Measurements from ENCODE around the gene BSPRY. TPM values are rescaled to one million over a fixed set of nuclear protein-coding genes. Genes with fewer than 3 reads are reported as not detected.

The BSPRY gene
- total and polyA plus RNA-seq, 2 of the 13 experiments (the other 11 are each of a cell fraction or from before 2014, with no cell fraction given): 0.09 to 0.26 TPM

GRCh38 chr9:113376634-113377567, 27.6 kb downstream of the BSPRY start, which contains the start of gene HDHD3 (continued):
- no peak for TF ChIP-seq PAX8 (CRISPR knock-in tag; IDR thresholded peaks at IDR 0.05; ENCODE audit: borderline replicate concordance)
- TF ChIP-seq NR2C2 (CRISPR knock-in tag; IDR thresholded peaks at IDR 0.05; ENCODE audit: borderline replicate concordance): peak; percentile 47
- TF ChIP-seq CREM (IDR thresholded peaks at IDR 0.05): no peak
- TF ChIP-seq CREM (CRISPR knock-in tag; IDR thresholded peaks at IDR 0.05): no peak
- no peak for TF ChIP-seq ZNF253 (CRISPR knock-in tag; IDR thresholded peaks at IDR 0.05; ENCODE audit: borderline replicate concordance)
- no peak for TF ChIP-seq ZNF710 (CRISPR knock-in tag; IDR thresholded peaks at IDR 0.05; ENCODE audit: borderline replicate concordance)
- no peak for TF ChIP-seq XBP1 (CRISPR knock-in tag; IDR thresholded peaks at IDR 0.05)
- TF ChIP-seq ZNF615 (CRISPR knock-in tag; IDR thresholded peaks at IDR 0.05; ENCODE audit: borderline replicate concordance): no peak
- no peak for TF ChIP-seq ZNF570 (CRISPR knock-in tag; IDR thresholded peaks at IDR 0.05; ENCODE audit: borderline replicate concordance)
- no peak for TF ChIP-seq FOXM1 (CRISPR knock-in tag; IDR thresholded peaks at IDR 0.05)
- no peak; the same call in 1 of the 2 replicates for TF ChIP-seq ZNF510 (CRISPR knock-in tag; IDR thresholded peaks at IDR 0.05; ENCODE audit: low read depth)
- TF ChIP-seq ZSCAN21 (CRISPR knock-in tag; IDR thresholded peaks at IDR 0.05; ENCODE audit: borderline replicate concordance): peak; percentile 71; the same call in 1 of the 2 replicates
- 0 out of 2 replicates have a peak, but pooled peaks have one; percentile 18 for TF ChIP-seq ZNF503 (CRISPR knock-in tag; IDR thresholded peaks at IDR 0.05)
- TF ChIP-seq TEF (CRISPR knock-in tag; IDR thresholded peaks at IDR 0.05): no peak
- peak; percentile 80; the same call in 1 of the 2 replicates for TF ChIP-seq ZNF235 (CRISPR knock-in tag; IDR thresholded peaks at IDR 0.05; ENCODE audit: borderline replicate concordance)
- no peak for TF ChIP-seq HOXA7 (CRISPR knock-in tag; IDR thresholded peaks at IDR 0.05)
- peak; percentile 9 for TF ChIP-seq YY1 (IDR thresholded peaks at IDR 0.05; ENCODE audit: insufficient read depth, insufficient replicate concordance, low read depth, low read length)
- no peak for TF ChIP-seq ZNF10 (CRISPR knock-in tag; IDR thresholded peaks at IDR 0.05; ENCODE audit: borderline replicate concordance, low read depth)
- TF ChIP-seq ZNF564 (CRISPR knock-in tag; IDR thresholded peaks at IDR 0.05): no peak
- no peak for TF ChIP-seq CREB1 (IDR thresholded peaks at IDR 0.05)
- no peak for TF ChIP-seq CREB1 (CRISPR knock-in tag; IDR thresholded peaks at IDR 0.05)
- TF ChIP-seq ZNF274 (CRISPR knock-in tag; IDR thresholded peaks at IDR 0.05): no peak
- TF ChIP-seq ZNF44 (CRISPR knock-in tag; IDR thresholded peaks at IDR 0.05): no peak
- TF ChIP-seq RAD21 (CRISPR knock-in tag; IDR thresholded peaks at IDR 0.05): peak; percentile 62
- peak; percentile 78; the same call in 1 of the 2 replicates for TF ChIP-seq ARHGAP35 (CRISPR knock-in tag; IDR thresholded peaks at IDR 0.05; ENCODE audit: borderline replicate concordance)
- no peak for TF ChIP-seq HMG20A (CRISPR knock-in tag; IDR thresholded peaks at IDR 0.05; ENCODE audit: borderline replicate concordance)
